Retina (tissue), 1 donor: ENCODE data around the gene TMIGD3.
A peak's percentile ranks its signal among the peaks of the same experiment; 100 is the strongest.

Source experiments
- DNase-seq: peaks from one replicate; pipeline ENCODE4 v3.0.0-alpha.2; 2016

Gene TMIGD3

DNA sequence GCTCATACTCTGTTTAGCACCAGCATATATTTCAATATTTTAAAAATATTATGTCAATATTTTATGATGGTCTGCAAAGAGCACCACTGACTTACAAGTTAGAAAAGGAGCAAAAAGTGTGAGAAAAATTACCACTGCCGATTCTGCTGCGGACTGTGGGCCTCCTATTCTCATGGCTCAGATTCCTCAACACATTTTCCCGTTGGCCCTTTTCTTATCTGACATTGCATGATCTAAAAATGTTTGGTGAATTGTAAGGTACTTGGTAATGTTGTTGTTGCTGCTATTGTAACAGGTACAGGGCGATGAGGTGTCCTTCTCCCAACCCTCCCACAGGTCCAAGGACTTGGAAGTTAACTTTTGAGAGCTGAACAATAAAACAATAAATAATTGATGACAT lies 28.9 kb downstream of the TMIGD3 start:
- no peak for DNase-seq

DNA sequence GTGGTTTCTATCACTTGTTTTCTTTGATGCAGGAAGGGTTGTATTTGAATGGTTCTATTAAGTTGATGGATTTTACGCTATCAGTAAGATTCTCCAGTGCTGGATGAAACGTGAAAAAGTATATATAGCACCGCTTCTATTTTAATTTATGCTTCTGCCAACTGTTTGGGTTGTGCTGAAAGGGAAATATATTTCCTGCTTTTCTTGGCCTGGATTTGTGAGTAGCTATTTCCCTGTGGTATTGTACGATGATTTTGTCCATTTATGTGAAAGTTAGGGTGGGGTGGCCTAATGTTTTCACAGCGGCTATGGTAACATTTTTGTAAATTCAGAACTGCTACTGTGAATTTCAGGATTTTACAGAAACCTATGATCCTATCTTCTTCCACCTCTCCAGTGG lies 29.3 kb downstream of the TMIGD3 start:
- no peak for DNase-seq

GRCh38 chr1:111471538-111471937 lies 31.9 kb downstream of the TMIGD3 start:
- no peak for DNase-seq

DNA sequence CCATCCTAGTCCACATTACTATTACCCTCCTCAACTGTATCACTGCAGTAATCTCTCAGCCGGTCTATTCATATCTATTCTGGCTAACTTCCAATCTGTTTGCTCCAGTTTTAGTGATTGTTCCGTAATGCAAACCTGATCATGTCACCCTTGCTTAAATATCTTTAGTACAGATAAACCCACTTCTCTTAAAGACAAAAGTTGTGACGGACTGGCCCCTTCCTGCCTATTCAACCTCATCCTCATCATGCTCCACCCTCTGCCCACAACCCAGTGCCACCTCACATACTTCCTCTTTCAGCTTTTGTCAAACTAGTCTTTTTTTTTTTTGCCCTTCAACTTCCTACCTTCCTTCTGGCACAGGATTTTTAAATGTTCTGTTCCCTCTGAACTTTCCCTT lies 32.4 kb downstream of the TMIGD3 start:
- no peak for DNase-seq

GRCh38 chr1:111470596-111470995 lies 32.8 kb downstream of the TMIGD3 start:
- no peak for DNase-seq

GRCh38 chr1:111469539-111469938 lies 33.9 kb downstream of the TMIGD3 start:
- DNase-seq = no peak

GRCh38 chr1:111468717-111469100 lies 34.7 kb downstream of the TMIGD3 start:
- DNase-seq = no peak

GRCh38 chr1:111467865-111468716 lies 35.3 kb downstream of the TMIGD3 start:
- no peak for DNase-seq

DNA sequence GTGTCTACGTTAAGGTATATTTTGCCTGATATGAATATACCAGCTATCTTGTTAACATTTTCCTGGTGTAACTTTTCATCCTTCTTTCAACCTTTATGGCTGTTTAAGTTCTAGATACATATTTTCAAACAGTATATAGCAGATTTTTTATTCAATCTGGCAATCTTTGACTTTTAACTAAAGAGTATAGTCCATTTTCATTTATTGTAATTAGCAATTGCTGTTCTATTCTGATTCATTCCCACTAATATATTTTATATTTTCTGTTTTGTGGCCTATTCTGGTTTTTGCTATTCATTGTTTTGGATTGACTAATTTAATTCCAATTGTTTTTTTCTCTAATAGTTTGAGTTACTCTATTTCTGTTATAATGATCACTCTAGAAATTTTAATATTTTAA lies 37.0 kb downstream of the TMIGD3 start:
- no peak for DNase-seq

DNA sequence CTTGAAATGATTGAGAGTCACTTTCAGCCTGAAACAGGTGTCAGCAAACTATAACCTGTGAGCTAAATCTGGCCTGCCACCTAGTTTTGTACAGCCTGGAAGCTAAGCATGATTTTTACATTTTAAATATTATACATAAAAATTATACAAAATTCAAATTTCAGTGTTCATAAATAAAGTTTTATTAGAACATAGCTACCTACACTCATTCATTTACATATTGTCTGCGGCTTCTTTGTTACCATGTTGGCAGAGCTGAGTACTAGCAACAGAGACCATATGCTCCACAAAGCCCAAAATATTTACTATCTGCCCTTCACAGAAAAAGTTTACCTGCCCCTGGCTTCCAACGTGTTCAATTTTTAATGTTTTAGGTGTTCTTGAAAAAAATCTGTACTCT lies 37.7 kb downstream of the TMIGD3 start:
- DNase-seq = no peak

DNA sequence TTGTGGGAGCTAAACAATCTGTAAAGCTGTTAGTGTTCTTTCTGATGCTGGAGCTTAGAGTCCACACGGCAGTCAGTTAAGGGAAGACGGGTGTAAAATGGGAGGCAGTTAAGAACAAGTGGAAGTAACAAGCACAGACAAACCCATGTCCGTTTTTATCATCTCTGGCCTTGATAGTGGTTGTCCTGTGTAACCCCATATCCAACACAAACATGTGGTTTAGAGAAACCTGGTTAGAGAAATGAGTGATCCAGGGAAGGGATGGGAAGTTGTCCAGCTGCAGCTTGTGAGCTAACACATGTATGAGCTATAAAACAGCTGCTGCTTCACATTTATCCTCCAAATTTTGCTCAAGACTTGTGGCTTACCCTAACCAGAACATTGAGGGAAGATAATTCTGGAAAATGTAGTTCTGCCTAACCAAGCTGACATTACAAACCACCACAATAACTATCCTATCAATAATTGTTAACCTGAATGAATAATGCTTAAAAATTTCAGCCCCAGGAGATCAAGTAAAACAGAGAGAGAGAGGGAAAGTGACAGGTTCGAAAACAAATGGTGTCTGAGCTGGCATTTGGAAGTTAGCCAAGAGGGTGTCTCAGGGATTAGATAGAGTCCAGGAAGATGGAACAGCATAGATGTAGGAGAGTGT lies 40.3 kb downstream of the TMIGD3 start:
- DNase-seq = no peak

DNA sequence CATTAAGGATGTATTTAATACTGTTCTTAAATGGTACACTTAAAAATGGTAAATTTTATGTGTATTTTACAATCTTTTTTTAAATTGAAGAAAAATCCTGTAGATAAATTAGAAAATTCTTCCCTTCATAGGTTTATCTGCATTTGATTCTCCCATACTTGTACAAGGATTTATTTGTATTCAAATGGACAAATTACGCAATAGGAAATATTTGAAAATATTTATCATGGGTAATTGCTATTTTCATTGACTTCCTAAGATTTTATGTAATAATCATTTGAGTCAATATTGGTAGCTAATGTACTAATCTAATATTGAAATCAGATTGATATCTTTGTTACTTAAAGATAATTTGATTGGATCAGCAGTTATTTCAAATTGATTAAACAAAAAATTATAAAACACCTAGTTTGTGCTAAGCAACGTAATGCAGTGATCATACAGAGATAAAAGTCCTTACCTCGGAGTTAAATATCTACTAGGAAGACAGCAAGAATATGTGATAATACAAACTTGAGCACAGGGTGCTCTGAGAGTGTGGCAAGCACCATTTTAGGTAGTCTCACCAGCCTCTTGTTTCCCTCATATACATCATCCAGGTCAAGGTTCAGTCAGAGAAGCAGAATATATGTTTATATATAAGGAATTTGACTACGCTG lies 40.9 kb downstream of the TMIGD3 start:
- no peak for DNase-seq

GRCh38 chr1:111461765-111462164 lies 41.7 kb downstream of the TMIGD3 start:
- no peak for DNase-seq

GRCh38 chr1:111455642-111456031 lies 47.8 kb downstream of the TMIGD3 start:
- no peak for DNase-seq

- no peak for DNase-seq
These were observed 48.4 kb downstream of the TMIGD3 start for GRCh38 chr1:111454859-111455641.

DNA sequence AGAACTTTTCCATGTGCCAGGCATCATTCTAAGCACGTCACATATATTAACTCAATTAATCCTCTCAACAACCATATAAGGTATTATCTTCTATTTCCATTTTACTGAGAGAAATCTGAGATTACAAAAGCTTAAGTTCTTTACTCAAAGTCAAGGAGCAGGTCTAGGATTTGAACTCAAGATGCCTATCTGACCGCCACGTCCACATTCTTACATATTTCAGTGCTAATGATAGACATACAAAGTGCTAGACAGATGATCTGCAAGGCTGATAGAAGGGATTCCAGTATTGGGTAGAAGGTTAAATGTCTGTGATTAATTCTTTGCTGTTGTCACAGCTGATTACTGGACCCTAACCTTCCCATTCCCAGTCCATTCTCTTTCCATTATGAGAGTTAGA lies 49.7 kb downstream of the TMIGD3 start:
- no peak for DNase-seq

- DNase-seq = no peak
These were observed 50.9 kb downstream of the TMIGD3 start for GRCh38 chr1:111452581-111452980.

GRCh38 chr1:111450185-111450584 lies 53.2 kb downstream of the TMIGD3 start:
- no peak for DNase-seq

DNA sequence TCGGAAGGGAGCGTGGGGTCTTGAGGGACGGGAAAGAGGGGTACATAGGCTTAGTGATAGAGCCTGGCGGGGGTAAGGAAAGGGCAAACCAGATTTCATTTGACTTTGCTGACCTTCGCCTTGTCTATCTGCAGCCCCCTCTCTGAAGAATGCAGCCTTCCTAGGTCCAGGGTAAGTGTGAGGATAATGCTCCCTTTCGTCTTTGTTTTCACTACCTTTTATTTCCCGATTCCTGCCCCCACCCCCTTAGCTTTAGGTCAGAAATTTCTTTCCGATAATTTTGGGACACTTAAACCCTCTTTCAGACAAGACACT lies 53.8 kb downstream of the TMIGD3 start:
- DNase-seq = no peak

GRCh38 chr1:111448918-111449702 lies 54.3 kb downstream of the TMIGD3 start, which contains the start of the genes ATP5PB and WDR77:
Gene ATP5PB (plus strand): TSS chr1:111449464. CDS start chr1:111449542, 78 bp downstream.
Gene WDR77 (minus strand): TSS chr1:111449256. CDS start chr1:111449169, 87 bp downstream.
- DNase-seq = peak; percentile 95

- peak; percentile 42 for DNase-seq
These were observed 54.9 kb downstream of the TMIGD3 start for GRCh38 chr1:111448482-111448917.
